ENCODE measurements around the gene L1TD1. TPM values are rescaled to one million over a fixed set of nuclear protein-coding genes. Genes with fewer than 3 reads are reported as not detected.
"Not testable (repeated sequence)": the region's sequence is repeated elsewhere in the genome, so short reads cannot be mapped to it uniquely, and the experiment has no call there.

Gene L1TD1
- total and polyA plus RNA-seq, 10 donors, result 0.72 to 3.5 (median 1.3) TPM

GRCh38 chr1:62180639-62181038 is 14.0 kb upstream of the L1TD1 start:
- H3K4me3 ChIP-seq, result no peak overlapping the region
- intact Hi-C loops (cut with DNase I; ENCODE audit: low total_unique reads), result no loop called here
- DNase-seq, result no peak
- no peaks in the 10 kb centered on the region for H3K4me1 ChIP-seq
- no peaks in the 10 kb centered on the region for H3K27me3 ChIP-seq (replicated peaks in 1 of 7)
- H3K36me3 ChIP-seq, result no peaks in the 10 kb centered on the region
- 66 to 75% (median 73%) methylated on average over 6 of the region's 6 CpGs for WGBS, 5 donors
- no peak overlapping the region for H3K27ac ChIP-seq
- TF ChIP-seq POLR2AphosphoS5 (IDR thresholded peaks at IDR 0.05) (no peak), POLR2A (IDR thresholded peaks at IDR 0.05) (no peak), CTCF (IDR thresholded peaks at IDR 0.05 in 8 of 11, conservative IDR thresholded peaks at IDR 0.05 in 3 of 11) (no peak)
- H3K9me3 ChIP-seq, result no peaks in the 10 kb centered on the region

- no peaks in the 10 kb centered on the region for H3K36me3 ChIP-seq
- no peak for TF ChIP-seq POLR2A (IDR thresholded peaks at IDR 0.05)
- TF ChIP-seq POLR2AphosphoS5 (IDR thresholded peaks at IDR 0.05), result no peak
- no peak for TF ChIP-seq CTCF (IDR thresholded peaks at IDR 0.05 in 8 of 11, conservative IDR thresholded peaks at IDR 0.05 in 3 of 11)
- WGBS, 5 donors, result 67 to 77% (median 74%) methylated on average over 7 of the region's 7 CpGs
- no peak overlapping the region for H3K4me3 ChIP-seq
- DNase-seq, result peak; percentile 24
- H3K4me1 ChIP-seq, result no peaks in the 10 kb centered on the region
- intact Hi-C loops (cut with DNase I; ENCODE audit: low total_unique reads), result no loop called here
- no peak overlapping the region for H3K27ac ChIP-seq
- no peaks in the 10 kb centered on the region for H3K9me3 ChIP-seq
- no peaks in the 10 kb centered on the region for H3K27me3 ChIP-seq (replicated peaks in 1 of 7)
These were observed 13.1 kb upstream of the L1TD1 start for GRCh38 chr1:62181532-62181931.

- H3K27ac ChIP-seq; H3K36me3 ChIP-seq; DNase-seq; H3K4me3 ChIP-seq; H3K4me1 ChIP-seq; H3K27me3 ChIP-seq (replicated peaks in 1 of 7); H3K9me3 ChIP-seq; intact Hi-C loops (cut with DNase I; ENCODE audit: low total_unique reads): not testable (repeated sequence)
- WGBS, 5 donors, result 81 to 88% (median 84%) methylated on average over 8 of the region's 8 CpGs
These were observed 12.5 kb upstream of the L1TD1 start for GRCh38 chr1:62182157-62182556.

- intact Hi-C loops (cut with DNase I; ENCODE audit: low total_unique reads); H3K9me3 ChIP-seq; H3K4me1 ChIP-seq; H3K27ac ChIP-seq; H3K27me3 ChIP-seq (replicated peaks in 1 of 7); H3K36me3 ChIP-seq; H3K4me3 ChIP-seq: not testable (repeated sequence)
- WGBS, 5 donors, result 66 to 79% (median 71%) methylated on average over 11 of the region's 11 CpGs
- DNase-seq, result peak; percentile 20
These were observed 11.3 kb upstream of the L1TD1 start for GRCh38 chr1:62183164-62184020.

- Histone ChIP-seq H3K4me3 (no peak overlapping the region), H3K27me3 (replicated peaks in 1 of 7) (no peaks in the 10 kb centered on the region), H3K9me3 (no peaks in the 10 kb centered on the region), H3K4me1 (no peaks in the 10 kb centered on the region), H3K27ac (no peak overlapping the region), H3K36me3 (no peaks in the 10 kb centered on the region)
- TF ChIP-seq CTCF (IDR thresholded peaks at IDR 0.05 in 8 of 11, conservative IDR thresholded peaks at IDR 0.05 in 3 of 11), result no peak
- TF ChIP-seq POLR2AphosphoS5 (IDR thresholded peaks at IDR 0.05), result no peak
- TF ChIP-seq POLR2A (IDR thresholded peaks at IDR 0.05), result no peak
- peak; percentile 13 for DNase-seq
- intact Hi-C loops (cut with DNase I; ENCODE audit: low total_unique reads), result no loop called here
- 85 to 95% (median 89%) methylated on average over 7 of the region's 7 CpGs for WGBS, 5 donors
These were observed 10.3 kb upstream of the L1TD1 start for GRCh38 chr1:62184336-62184735.

GRCh38 chr1:62185233-62185632 is 9.4 kb upstream of the L1TD1 start:
- 86 to 97% (median 92%) methylated on average over 6 of the region's 6 CpGs for WGBS, 5 donors
- H3K4me3 ChIP-seq; intact Hi-C loops (cut with DNase I; ENCODE audit: low total_unique reads); H3K4me1 ChIP-seq; H3K36me3 ChIP-seq; DNase-seq; H3K27me3 ChIP-seq (replicated peaks in 1 of 7); H3K27ac ChIP-seq; H3K9me3 ChIP-seq: not testable (repeated sequence)

Measured in spleen (tissue), 11 donors.